ENCODE results near the gene C2CD5.

- TF ChIP-seq RAD21 (IDR thresholded peaks at IDR 0.05; ENCODE audit: low read length) (no peak), POLR2AphosphoS5 (IDR thresholded peaks at IDR 0.05; ENCODE audit: low read depth, low read length) (no peak), CTCF (IDR thresholded peaks at IDR 0.05) (no peak), NFIC (IDR thresholded peaks at IDR 0.05; ENCODE audit: borderline replicate concordance) (no peak), MAX (IDR thresholded peaks at IDR 0.05; ENCODE audit: low read depth) (no peak), IRF3 (IDR thresholded peaks at IDR 0.05; ENCODE audit: low read depth, low read length) (no peak), YY1 (IDR thresholded peaks at IDR 0.05; ENCODE audit: low read depth) (no peak), GABPA (IDR thresholded peaks at IDR 0.05; ENCODE audit: low read depth) (no peak), SIN3A (IDR thresholded peaks at IDR 0.05; ENCODE audit: borderline replicate concordance, low read depth, low read length) (no peak), USF2 (IDR thresholded peaks at IDR 0.05; ENCODE audit: borderline replicate concordance, low read depth, low read length) (no peak)
These were observed 127.5 kb downstream of the C2CD5 start for GRCh38 chr12:22416801-22417200.

Data from SK-N-SH (cell line).